UCSD-AML1 (cell line): ENCODE measurements around the gene SGK2.
"Not testable (repeated sequence)": the region's sequence is repeated elsewhere in the genome, so short reads cannot be mapped to it uniquely, and the experiment has no call there.

Experiments used
- DNase-seq: peaks from one replicate; lab custom pipeline; 2025; ENCODE audit not compliant: unreplicated experiment; lab: John Stamatoyannopoulos, UW

SGK2 gene

GRCh38 chr20:43590392-43591303 is 31.8 kb downstream of the SGK2 start, which contains the start of gene IFT52:
Gene IFT52, plus strand, starts transcription at chr20:43590937. Its CDS starts 3,762 bp downstream, at chr20:43594699.
- peak; percentile 90 for DNase-seq

GRCh38 chr20:43601960-43602359 is 43.1 kb downstream of the SGK2 start:
- DNase-seq, result not testable (repeated sequence)

- no peak for DNase-seq
These were observed 44.3 kb downstream of the SGK2 start for GRCh38 chr20:43603124-43603523.

- no peak for DNase-seq
These were observed 46.9 kb downstream of the SGK2 start for GRCh38 chr20:43605715-43606114.

- DNase-seq, result not testable (repeated sequence)
These were observed 48.5 kb downstream of the SGK2 start for GRCh38 chr20:43607278-43607677.

- DNase-seq, result no peak
These were observed 72.8 kb downstream of the SGK2 start for GRCh38 chr20:43631598-43631997.
